ENCODE results near the gene LCK. TPM values are rescaled to one million over a fixed set of nuclear protein-coding genes. Genes with fewer than 3 reads are reported as not detected.

Gene LCK
- total and polyA plus RNA-seq, 7 donors, result 0.36 to 37.3 (median 0.87) TPM; not detected in 1

GRCh38 chr1:32329931-32330466 is 78.9 kb downstream of the LCK start:
- TF ChIP-seq EP300 (IDR thresholded peaks at IDR 0.05), result no peak
- TF ChIP-seq POLR2AphosphoS5 (IDR thresholded peaks at IDR 0.05), result no peak
- TF ChIP-seq CTCF (IDR thresholded peaks at IDR 0.05), result no peak
- no peak for TF ChIP-seq POLR2A (IDR thresholded peaks at IDR 0.05)
- 91% methylated on average over 4 of the region's 4 CpGs for WGBS, 2 donors
- no peaks in the 10 kb centered on the region for H3K27me3 ChIP-seq
- H3K36me3 ChIP-seq, result peaks cover 13 to 81% (median 51%) of the 10 kb centered on the region in 4 donors
- H3K9me3 ChIP-seq, result no peaks in the 10 kb centered on the region
- H3K4me1 ChIP-seq, result peaks cover 0 to 8% (median 6%) of the 10 kb centered on the region in 4 donors
- no peak overlapping the region for H3K27ac ChIP-seq
- DNase-seq, result no peak
- intact Hi-C loops (cut with DNase I), result no loop called here
- no peak overlapping the region for H3K4me3 ChIP-seq

- TF ChIP-seq POLR2AphosphoS5 (IDR thresholded peaks at IDR 0.05), result no peak
- no peak for TF ChIP-seq POLR2A (IDR thresholded peaks at IDR 0.05)
- no peak for TF ChIP-seq CTCF (IDR thresholded peaks at IDR 0.05)
- TF ChIP-seq EP300 (IDR thresholded peaks at IDR 0.05), result no peak
- 88 to 92% methylated on average over 12 of the region's 12 CpGs for WGBS, 2 donors
- Histone ChIP-seq H3K9me3 (no peaks in the 10 kb centered on the region), H3K27ac (no peak overlapping the region), H3K36me3 (peaks cover 13 to 75% (median 51%) of the 10 kb centered on the region in 4 donors), H3K27me3 (no peaks in the 10 kb centered on the region), H3K4me1 (peaks cover 0 to 15% (median 10%) of the 10 kb centered on the region in 4 donors), H3K4me3 (no peak overlapping the region)
- DNase-seq, result no peak
- intact Hi-C loops (cut with DNase I), result no loop called here
These were observed 79.6 kb downstream of the LCK start for GRCh38 chr1:32330558-32331151.

GRCh38 chr1:32331549-32331948 is 80.5 kb downstream of the LCK start:
- Histone ChIP-seq H3K9me3 (no peaks in the 10 kb centered on the region), H3K4me3 (no peak overlapping the region), H3K36me3 (peaks cover 13 to 66% (median 50%) of the 10 kb centered on the region in 4 donors), H3K27me3 (no peaks in the 10 kb centered on the region), H3K27ac (no peak overlapping the region), H3K4me1 (peaks cover 0 to 24% (median 18%) of the 10 kb centered on the region in 4 donors)
- TF ChIP-seq CTCF (IDR thresholded peaks at IDR 0.05), result no peak
- 88 to 94% methylated on average over 12 of the region's 12 CpGs for WGBS, 2 donors
- intact Hi-C loops (cut with DNase I), result no loop called here
- no peak for DNase-seq

- Histone ChIP-seq H3K27ac (no peak overlapping the region), H3K9me3 (no peaks in the 10 kb centered on the region), H3K27me3 (no peaks in the 10 kb centered on the region), H3K36me3 (peaks cover 9 to 57% (median 40%) of the 10 kb centered on the region in 4 donors), H3K4me1 (peaks cover 0 to 25% (median 22%) of the 10 kb centered on the region in 4 donors), H3K4me3 (no peak overlapping the region)
- TF ChIP-seq POLR2A (IDR thresholded peaks at IDR 0.05), result no peak
- no peak for TF ChIP-seq CTCF (IDR thresholded peaks at IDR 0.05)
- TF ChIP-seq EP300 (IDR thresholded peaks at IDR 0.05), result no peak
- TF ChIP-seq POLR2AphosphoS5 (IDR thresholded peaks at IDR 0.05), result no peak
- intact Hi-C loops (cut with DNase I), result no loop called here
- WGBS, 2 donors, result 34 to 74% methylated on average over 3 of the region's 3 CpGs
- DNase-seq, result no peak
These were observed 81.4 kb downstream of the LCK start for GRCh38 chr1:32332290-32333079.
